A673 (cell line): ENCODE measurements around the gene TNFAIP8L3. TPM values are rescaled to one million over a fixed set of nuclear protein-coding genes. Genes with fewer than 3 reads are reported as not detected.
"Not testable (repeated sequence)": the region's sequence is repeated elsewhere in the genome, so short reads cannot be mapped to it uniquely, and the experiment has no call there.

Experiments used
- BruUV-seq: library from RNA; stranded (reverse); fragments of 400-500 nt; replicated peaks from 2 replicates; lab custom pipeline; 2021; lab: Mats Ljungman, UMichigan
- CTCF ChIA-PET: fragments of 300-600 bp; sonication (Branson Sonifier 250); formaldehyde crosslinking; loops from one replicate; lab custom pipeline; 2022; ENCODE audit warnings: antibody characterized with exemption; lab: Charles Lee
- POLR2A ChIA-PET: fragments of 300-600 bp; sonication (Branson Sonifier 250); formaldehyde crosslinking; loops from one replicate; lab custom pipeline; 2022; ENCODE audit warnings: antibody characterized with exemption; ENCODE audit not compliant: low non-redundant PET; lab: Charles Lee
- DNase-seq: peaks from one replicate; pipeline ENCODE4 v3.0.0-alpha.2; 2015; ENCODE audit warnings: low spot score
- H3K27ac ChIP-seq: fragments of 200-600 bp; sonication (generic); 2 replicates; pipeline ENCODE4 v1.5.1; 2016; ENCODE audit warnings: mixed run types, low read depth, mild to moderate bottlenecking, mixed read lengths, antibody characterized with exemption, low read length; ENCODE audit not compliant: poor library complexity, severe bottlenecking
- H3K27me3 ChIP-seq: fragments of 200-600 bp; sonication (generic); replicated peaks from 2 replicates; pipeline ENCODE4 v1.6.1; 2017; ENCODE audit warnings: mixed run types, low read depth, mild to moderate bottlenecking, mixed read lengths, antibody characterized with exemption, low read length; ENCODE audit not compliant: insufficient read depth, poor library complexity
- H3K36me3 ChIP-seq: fragments of 200-600 bp; sonication (generic); 2 replicates; pipeline ENCODE4 v1.6.1; 2016; ENCODE audit warnings: mixed run types, mild to moderate bottlenecking, mixed read lengths, antibody characterized with exemption, low read length; ENCODE audit not compliant: insufficient read depth, poor library complexity, severe bottlenecking
- H3K4me1 ChIP-seq: fragments of 200-600 bp; sonication (generic); 2 replicates; pipeline ENCODE4 v1.6.1; 2017; ENCODE audit warnings: mixed run types, mild to moderate bottlenecking, mixed read lengths, antibody characterized with exemption, low read length; ENCODE audit not compliant: insufficient read depth, poor library complexity, severe bottlenecking
- H3K4me3 ChIP-seq: fragments of 200-600 bp; sonication (generic); 2 replicates; pipeline ENCODE4 v1.5.1; 2016; ENCODE audit warnings: low read depth, mixed run types, mild to moderate bottlenecking, mixed read lengths, low read length; ENCODE audit not compliant: poor library complexity, severe bottlenecking
- H3K9me3 ChIP-seq: fragments of 200-600 bp; sonication (generic); 2 replicates; pipeline ENCODE4 v1.6.1; 2016; ENCODE audit warnings: mixed run types, low read depth, mild to moderate bottlenecking, mixed read lengths, antibody characterized with exemption, low read length; ENCODE audit not compliant: poor library complexity, severe bottlenecking
- CTCF ChIP-seq: fragments of 300-800, 200-600 bp; sonication (generic); conservative IDR thresholded peaks from 2 replicates; pipeline ENCODE4 v1.5.1; 2017; ENCODE audit warnings: low read depth, mild to moderate bottlenecking, antibody characterized with exemption, low read length, moderate library complexity, mixed read lengths
- EZH2 ChIP-seq: fragments of 200-600 bp; sonication (generic); IDR thresholded peaks from 2 replicates; pipeline ENCODE4 v1.6.1; 2017; ENCODE audit warnings: borderline replicate concordance, low read depth, mild to moderate bottlenecking, mixed read lengths, antibody characterized with exemption, low read length; ENCODE audit not compliant: poor library complexity, severe bottlenecking
- intact Hi-C: fragments of 100-400 bp; cut with micrococcal nuclease; formaldehyde crosslinking; loops from one replicate; pipeline ENCODE4 v1.10.0; 2022; ENCODE audit not compliant: unreplicated experiment
- total RNA-seq: library from RNA; stranded (reverse); gene quantifications from 2 replicates; pipeline ENCODE4 v1.2.3, GENCODE V29; 2021

TNFAIP8L3 gene
- total RNA-seq, 1 experiment from 2014 or later = 0.15 TPM

DNA sequence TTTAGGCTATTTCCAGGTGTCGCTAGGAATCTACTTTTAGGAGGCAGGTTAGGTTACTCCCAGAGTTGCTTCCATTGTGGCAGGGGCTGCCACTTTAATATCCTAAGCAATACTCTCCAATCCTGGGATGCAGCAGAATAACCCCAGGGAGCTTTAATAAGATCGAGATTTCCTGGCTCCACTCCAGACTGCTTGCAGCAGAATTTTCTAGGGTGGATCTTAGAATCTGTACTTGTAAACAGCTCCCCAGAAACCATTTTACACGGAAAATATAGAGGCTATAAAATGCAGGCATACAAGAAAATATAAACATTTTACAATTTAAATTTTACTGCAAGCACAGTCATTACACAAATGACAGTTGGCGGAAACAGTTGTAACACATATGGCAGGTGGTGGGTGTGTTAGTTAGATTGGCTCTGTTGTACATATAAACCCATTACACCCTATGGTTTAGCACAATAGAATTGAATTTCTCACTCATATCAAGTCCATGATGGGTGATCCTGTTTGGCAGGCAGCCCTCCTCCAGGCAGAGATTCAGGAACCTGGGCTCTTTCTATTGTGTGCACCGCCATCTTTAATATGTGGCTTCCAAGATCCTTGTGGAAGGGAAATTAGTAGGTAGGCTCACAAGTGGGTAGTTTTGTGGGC lies 35.0 kb upstream of the TNFAIP8L3 start:
- Histone ChIP-seq H3K27me3 (no peaks in the 10 kb centered on the region), H3K36me3 (no peaks in the 10 kb centered on the region), H3K9me3 (no peaks in the 10 kb centered on the region), H3K4me3 (no peak overlapping the region), H3K27ac (no peak overlapping the region), H3K4me1 (no peaks in the 10 kb centered on the region)
- DNase-seq = peak; percentile 8
- no TSS peak for BruUV-seq
- intact Hi-C loops = no loop called here
- TF ChIP-seq CTCF = no peak
- no peak for TF ChIP-seq EZH2
- POLR2A ChIA-PET = no interaction called here
- CTCF ChIA-PET = no interaction called here

DNA sequence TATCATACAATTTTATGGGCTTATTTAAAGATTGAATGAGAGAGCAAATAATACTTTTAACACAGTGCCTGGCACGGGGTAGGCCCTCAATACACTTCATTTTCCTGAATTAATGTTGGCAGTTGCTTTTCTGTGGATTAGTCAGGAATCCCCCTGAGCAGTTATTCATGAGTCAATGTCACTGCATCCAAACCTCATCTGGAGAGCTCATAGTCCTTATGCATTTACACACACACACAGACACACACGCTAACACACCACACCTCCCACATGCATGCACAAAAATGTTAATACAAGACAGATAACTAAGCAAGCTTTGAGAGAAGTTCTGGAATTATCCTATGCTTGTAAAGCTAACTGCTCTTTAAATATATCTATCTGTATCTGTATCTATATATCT lies 34.0 kb upstream of the TNFAIP8L3 start:
- H3K4me3 ChIP-seq = no peak overlapping the region
- no peak overlapping the region for H3K27ac ChIP-seq
- intact Hi-C loops = no loop called here
- no TSS peak for BruUV-seq
- POLR2A ChIA-PET = no interaction called here
- DNase-seq = no peak
- H3K4me1 ChIP-seq = no peaks in the 10 kb centered on the region
- H3K9me3 ChIP-seq = no peaks in the 10 kb centered on the region
- CTCF ChIA-PET = interaction anchor here (0.6 kb wide), 1 partner anchor 428 kb away, joined by 3 read pairs; no protein-coding TSS in a partner anchor
- H3K27me3 ChIP-seq = no peaks in the 10 kb centered on the region
- no peak for TF ChIP-seq EZH2
- no peak for TF ChIP-seq CTCF
- H3K36me3 ChIP-seq = no peaks in the 10 kb centered on the region

- H3K9me3 ChIP-seq = no peaks in the 10 kb centered on the region
- ChIA-PET POLR2A (no interaction called here), CTCF (no interaction called here)
- no peak for TF ChIP-seq CTCF
- TF ChIP-seq EZH2 = no peak
- no peaks in the 10 kb centered on the region for H3K4me1 ChIP-seq
- DNase-seq = no peak
- H3K36me3 ChIP-seq = no peaks in the 10 kb centered on the region
- intact Hi-C loops = no loop called here
- H3K27ac ChIP-seq = no peak overlapping the region
- no peaks in the 10 kb centered on the region for H3K27me3 ChIP-seq
- no TSS peak for BruUV-seq
- no peak overlapping the region for H3K4me3 ChIP-seq
These were observed 32.1 kb upstream of the TNFAIP8L3 start for GRCh38 chr15:51126842-51127241.

DNA sequence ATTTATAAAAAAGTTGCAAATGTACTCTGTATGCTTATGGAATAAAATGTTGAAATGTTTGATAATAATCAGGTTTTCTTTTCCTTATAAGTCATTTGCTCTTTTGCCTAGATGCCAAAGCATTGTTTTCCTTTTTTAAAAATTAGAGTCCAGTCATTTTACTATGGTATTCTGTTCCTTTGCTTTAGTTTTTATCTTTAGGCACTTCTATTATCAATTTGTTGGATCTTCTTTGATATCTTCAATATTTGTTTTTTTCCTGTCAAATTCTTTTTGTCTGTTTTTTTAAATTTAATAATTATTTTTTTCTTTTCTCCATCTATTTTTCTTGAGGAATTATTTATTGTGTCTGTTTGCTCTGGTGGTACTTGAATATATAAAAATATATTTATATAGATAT lies 28.3 kb upstream of the TNFAIP8L3 start:
- BruUV-seq, POLR2A ChIA-PET, H3K27ac ChIP-seq, H3K4me1 ChIP-seq, H3K9me3 ChIP-seq, intact Hi-C loops, CTCF ChIA-PET, H3K36me3 ChIP-seq, H3K4me3 ChIP-seq, H3K27me3 ChIP-seq, DNase-seq: not testable (repeated sequence)
